ENCODE results near the gene NPEPPS. TPM values are rescaled to one million over a fixed set of nuclear protein-coding genes. Genes with fewer than 3 reads are reported as not detected.

The NPEPPS gene
- total RNA-seq, 1 experiment from 2014 or later = 139 TPM

DNA sequence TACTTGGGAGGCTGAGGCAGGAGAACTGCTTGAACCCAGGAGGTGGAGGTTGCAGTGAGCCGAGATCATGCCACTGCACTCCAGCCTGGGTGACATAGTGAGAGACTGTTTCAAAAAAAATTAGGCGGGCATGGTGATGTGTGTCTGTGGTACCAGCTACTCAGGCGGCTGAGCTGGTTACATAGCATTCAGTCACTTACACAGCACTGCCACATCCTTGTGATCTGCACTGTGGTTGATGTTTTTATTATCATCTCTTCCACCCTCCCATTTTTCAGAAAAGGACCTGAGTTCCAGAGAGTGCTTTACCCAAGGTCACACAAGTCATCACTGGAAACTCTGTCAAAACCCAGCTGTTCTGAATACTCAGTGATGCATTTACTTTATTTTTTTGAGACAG is 104.0 kb downstream of the NPEPPS start:
- Histone ChIP-seq H3K36me3 (ENCODE audit: control insufficient read depth, insufficient read depth, low read length) (no peaks in the 10 kb centered on the region), H3K4me3 (ENCODE audit: low read depth, low read length) (no peak overlapping the region), H3K4me1 (no peaks in the 10 kb centered on the region), H3K9me3 (no peaks in the 10 kb centered on the region), H3K27me3 (replicated peaks; ENCODE audit: control insufficient read depth, insufficient read depth, low read length) (no peaks in the 10 kb centered on the region)
- intact Hi-C loops (cut with micrococcal nuclease; ENCODE audit: unreplicated experiment) = no loop called here
- Mint-ChIP-seq H3K4me1 (ENCODE audit: low read depth, unreplicated experiment) (no peaks in the 10 kb centered on the region), H3K9me3 (ENCODE audit: unreplicated experiment) (no peaks in the 10 kb centered on the region), H3K4me3 (ENCODE audit: unreplicated experiment) (no peak overlapping the region), H3K27ac (ENCODE audit: unreplicated experiment) (no peak overlapping the region), H3K27me3 (ENCODE audit: insufficient read depth, unreplicated experiment) (no peaks in the 10 kb centered on the region), H3K36me3 (ENCODE audit: insufficient read depth, unreplicated experiment) (no peaks in the 10 kb centered on the region)
- TF ChIP-seq, protein P1, sequence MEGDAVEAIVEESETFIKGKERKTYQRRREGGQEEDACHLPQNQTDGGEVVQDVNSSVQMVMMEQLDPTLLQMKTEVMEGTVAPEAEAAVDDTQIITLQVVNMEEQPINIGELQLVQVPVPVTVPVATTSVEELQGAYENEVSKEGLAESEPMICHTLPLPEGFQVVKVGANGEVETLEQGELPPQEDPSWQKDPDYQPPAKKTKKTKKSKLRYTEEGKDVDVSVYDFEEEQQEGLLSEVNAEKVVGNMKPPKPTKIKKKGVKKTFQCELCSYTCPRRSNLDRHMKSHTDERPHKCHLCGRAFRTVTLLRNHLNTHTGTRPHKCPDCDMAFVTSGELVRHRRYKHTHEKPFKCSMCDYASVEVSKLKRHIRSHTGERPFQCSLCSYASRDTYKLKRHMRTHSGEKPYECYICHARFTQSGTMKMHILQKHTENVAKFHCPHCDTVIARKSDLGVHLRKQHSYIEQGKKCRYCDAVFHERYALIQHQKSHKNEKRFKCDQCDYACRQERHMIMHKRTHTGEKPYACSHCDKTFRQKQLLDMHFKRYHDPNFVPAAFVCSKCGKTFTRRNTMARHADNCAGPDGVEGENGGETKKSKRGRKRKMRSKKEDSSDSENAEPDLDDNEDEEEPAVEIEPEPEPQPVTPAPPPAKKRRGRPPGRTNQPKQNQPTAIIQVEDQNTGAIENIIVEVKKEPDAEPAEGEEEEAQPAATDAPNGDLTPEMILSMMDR (IDR thresholded peaks at IDR 0.05; ENCODE audit: insufficient read depth in 1 of 2, low read depth in 1 of 2, low read length in 1 of 2, severe bottlenecking in 1 of 2, unreplicated experiment in 1 of 2) = no peak
- ChIA-PET CTCF (no interaction called here), POLR2A (interaction anchor here (0.6 to 1.6 kb wide), 2 partner anchors 14 to 18 kb away, joined by 4 to 5 read pairs; partner anchors contain the start of gene KPNB1)
- BruUV-seq (replicated peaks) = no TSS peak
- no peak for DNase-seq

DNA sequence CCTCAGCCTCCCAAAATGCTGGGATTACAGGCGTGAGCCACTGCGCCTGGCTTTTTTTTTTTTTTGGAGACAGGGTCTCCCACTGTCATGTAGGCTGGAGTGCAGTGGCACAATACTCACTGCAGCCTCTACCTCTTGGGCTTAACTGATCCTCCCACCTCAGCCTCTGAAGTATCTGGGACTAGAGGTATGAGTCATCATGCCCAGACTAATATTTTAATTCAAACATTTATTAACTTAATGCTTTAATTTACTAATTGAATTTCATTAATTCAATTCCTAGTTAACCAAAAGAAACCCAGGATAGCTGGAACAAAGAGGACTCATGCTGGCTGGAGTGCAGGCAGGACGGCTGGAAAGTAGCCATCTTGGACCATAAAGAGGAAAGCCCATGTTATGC is 104.8 kb downstream of the NPEPPS start:
- no TSS peak for BruUV-seq (replicated peaks)
- CTCF ChIA-PET = no interaction called here
- no peak overlapping the region for H3K27ac Mint-ChIP-seq (ENCODE audit: unreplicated experiment)

DNA sequence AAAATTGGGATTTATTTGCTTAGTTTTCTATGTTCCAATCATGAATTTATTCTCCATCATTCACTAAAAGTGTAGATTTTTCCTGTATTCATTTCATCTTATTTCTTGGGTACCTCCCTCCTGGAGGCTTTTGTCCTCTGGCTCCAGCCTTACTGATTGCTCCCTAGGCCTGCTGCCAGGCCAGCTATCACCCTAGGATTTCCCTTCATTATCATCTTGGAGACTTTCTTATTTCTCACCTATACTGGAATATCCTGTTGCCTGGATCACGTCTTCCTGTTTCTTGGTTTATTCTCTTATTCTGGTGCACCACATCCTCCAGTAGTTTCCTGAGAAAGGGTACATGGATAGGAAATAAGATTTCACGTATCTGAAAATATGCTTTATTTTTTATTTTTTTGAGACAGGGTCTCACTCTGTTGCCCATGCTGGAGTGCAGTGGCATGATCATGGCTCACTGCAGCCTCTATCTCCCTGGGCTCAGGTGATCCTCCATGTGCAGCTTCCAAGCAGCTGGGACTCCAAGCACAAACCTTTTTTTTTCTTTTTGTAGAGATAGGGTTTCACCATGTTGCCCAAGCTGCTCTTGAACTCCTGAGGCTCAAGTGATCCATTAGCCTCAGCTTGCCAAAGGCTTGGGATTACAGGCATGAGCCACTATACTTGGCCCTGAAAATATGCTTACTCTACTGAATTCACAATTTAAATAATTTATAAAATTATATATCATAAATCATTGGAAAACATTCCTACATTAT is 105.5 kb downstream of the NPEPPS start:
- H3K4me3 Mint-ChIP-seq (ENCODE audit: unreplicated experiment) = no peak overlapping the region
- no peaks in the 10 kb centered on the region for H3K36me3 ChIP-seq (ENCODE audit: control insufficient read depth, insufficient read depth, low read length)
- DNase-seq = no peak
- intact Hi-C loops (cut with micrococcal nuclease; ENCODE audit: unreplicated experiment) = no loop called here
- H3K9me3 Mint-ChIP-seq (ENCODE audit: unreplicated experiment) = no peaks in the 10 kb centered on the region
- H3K27ac Mint-ChIP-seq (ENCODE audit: unreplicated experiment) = no peak overlapping the region
- TF ChIP-seq, protein P1 (IDR thresholded peaks at IDR 0.05; ENCODE audit: insufficient read depth in 1 of 2, low read depth in 1 of 2, low read length in 1 of 2, severe bottlenecking in 1 of 2, unreplicated experiment in 1 of 2) = no peak
- ChIA-PET CTCF (no interaction called here), POLR2A (no interaction called here)
- no peaks in the 10 kb centered on the region for H3K27me3 ChIP-seq (replicated peaks; ENCODE audit: control insufficient read depth, insufficient read depth, low read length)
- H3K4me1 Mint-ChIP-seq (ENCODE audit: low read depth, unreplicated experiment) = no peaks in the 10 kb centered on the region
- H3K4me1 ChIP-seq = no peaks in the 10 kb centered on the region
- H3K36me3 Mint-ChIP-seq (ENCODE audit: insufficient read depth, unreplicated experiment) = no peaks in the 10 kb centered on the region
- no peak overlapping the region for H3K4me3 ChIP-seq (ENCODE audit: low read depth, low read length)
- no peaks in the 10 kb centered on the region for H3K27me3 Mint-ChIP-seq (ENCODE audit: insufficient read depth, unreplicated experiment)
- no peaks in the 10 kb centered on the region for H3K9me3 ChIP-seq
- no TSS peak for BruUV-seq (replicated peaks)

More for the DNA sequence above, 104.8 kb downstream of the NPEPPS start:
- Histone ChIP-seq H3K9me3 (no peaks in the 10 kb centered on the region), H3K4me3 (ENCODE audit: low read depth, low read length) (no peak overlapping the region), H3K36me3 (ENCODE audit: control insufficient read depth, insufficient read depth, low read length) (no peaks in the 10 kb centered on the region), H3K27me3 (replicated peaks; ENCODE audit: control insufficient read depth, insufficient read depth, low read length) (no peaks in the 10 kb centered on the region), H3K4me1 (no peaks in the 10 kb centered on the region)
- Mint-ChIP-seq H3K4me3 (ENCODE audit: unreplicated experiment) (no peak overlapping the region), H3K9me3 (ENCODE audit: unreplicated experiment) (no peaks in the 10 kb centered on the region), H3K4me1 (ENCODE audit: low read depth, unreplicated experiment) (no peaks in the 10 kb centered on the region), H3K27me3 (ENCODE audit: insufficient read depth, unreplicated experiment) (no peaks in the 10 kb centered on the region), H3K36me3 (ENCODE audit: insufficient read depth, unreplicated experiment) (no peaks in the 10 kb centered on the region)
- POLR2A ChIA-PET = no interaction called here
- no peak for DNase-seq
- intact Hi-C loops (cut with micrococcal nuclease; ENCODE audit: unreplicated experiment) = no loop called here
- TF ChIP-seq, protein P1 (IDR thresholded peaks at IDR 0.05; ENCODE audit: insufficient read depth in 1 of 2, low read depth in 1 of 2, low read length in 1 of 2, severe bottlenecking in 1 of 2, unreplicated experiment in 1 of 2) = no peak

Measured in Caco-2 (cell line).